Heart right ventricle (tissue), 16 donors: ENCODE data around the gene TMPRSS11B. TPM values are rescaled to one million over a fixed set of nuclear protein-coding genes. Genes with fewer than 3 reads are reported as not detected.

Experiments
- ATAC-seq, 8 donors: fragments of 200-7000 bp; cut with Tn5 transposase; one replicate each; pipeline ENCODE4 v1.9.1; 2020; ENCODE audit warnings: mild to moderate bottlenecking in 8 of 8, moderate library complexity in 8 of 8, moderate number of reproducible peaks in 1 of 8
- DNase-seq, 2 donors: peaks; one replicate each; pipeline ENCODE4 v3.0.0-alpha.2; 2020
- H3K27ac ChIP-seq, 10 donors: fragments of 200-600 bp; sonication (generic) in 2 of 10; one replicate each; pipeline versions ENCODE4 v1.5.0 to v1.8.0; 2020 to 2022; ENCODE audit warnings: mild to moderate bottlenecking in 3 of 10
- H3K27me3 ChIP-seq, 7 donors: fragments of 200-600 bp; one replicate each; pipeline ENCODE4 v1.8.0; 2021 to 2022; ENCODE audit warnings: mild to moderate bottlenecking in 2 of 7
- H3K36me3 ChIP-seq, 9 donors: fragments of 200-600 bp; sonication (generic) in 1 of 9; one replicate each; pipeline versions ENCODE4 v1.5.0 to v1.8.0; 2020 to 2022; ENCODE audit warnings: mild to moderate bottlenecking in 2 of 9
- H3K4me1 ChIP-seq, 9 donors: fragments of 200-600 bp; sonication (generic) in 1 of 9; one replicate each; pipeline versions ENCODE4 v1.5.0 to v1.8.0; 2020 to 2022; ENCODE audit warnings: mild to moderate bottlenecking in 4 of 9
- H3K4me3 ChIP-seq, 10 donors: fragments of 200-600 bp; sonication (generic) in 2 of 10; one replicate each; pipeline versions ENCODE4 v1.5.0 to v1.8.0; 2020 to 2022; ENCODE audit warnings: mild to moderate bottlenecking in 7 of 10, moderate library complexity in 2 of 10
- H3K9me3 ChIP-seq, 11 donors: fragments of 200-600 bp in 10 of 11; sonication (generic) in 2 of 11; one replicate each; pipeline versions ENCODE4 v1.5.0 to v1.8.0; 2013 to 2022; ENCODE audit warnings: mild to moderate bottlenecking in 2 of 11, control low read depth in 1 of 11, moderate library complexity in 1 of 11
- CTCF ChIP-seq, 9 donors: fragments of 200-600 bp; sonication (generic) in 2 of 9; IDR thresholded peaks; one replicate each; pipeline versions ENCODE4 v1.5.0 to v1.8.0; 2021 to 2022; ENCODE audit warnings: antibody characterized with exemption in 9 of 9, mild to moderate bottlenecking in 5 of 9, moderate library complexity in 1 of 9
- WGBS, 2 donors: extraction: QIAGEN DNeasy Blood & Tissue Kit; methylation state at CpG; one replicate each; pipeline ENCODE4 v1.1.7; 2013; ENCODE audit warnings: inconsistent platforms in 1 of 2; 5-methylcytosine and 5-hydroxymethylcytosine counted together
- intact Hi-C, 10 donors: fragments of 100-400 bp; cut with DNase I; formaldehyde crosslinking; loops; one replicate each; pipeline versions ENCODE4 v1.11.1 to v1.14.2; 2022
- polyA plus RNA-seq, 2 donors: library from polyadenylated mRNA; stranded (reverse); fragments of 200-250 nt; gene quantifications; one replicate each; pipeline ENCODE4 v1.2.3, GENCODE V29; 2013
- total RNA-seq, 10 donors: library from RNA; stranded (reverse); fragmentation: NEBNext Ultra II Directional in 3 of 10; extraction: Animal tissue kit (Norgen Biotek cat#: 25700) in 3 of 10; gene quantifications; one replicate each; pipeline versions ENCODE4 v1.2.1 to v1.2.4, GENCODE V29; 2021 to 2023
- donor health status: Arrhythmogenic right ventricular cardiomyopathy.
- donor health status: ischemic (EF 13 %, LVEDD 7.1; RV severe dilation, severe dysfunction).
- donor health status: healthy with polysubstance abuse.
- donor health status: DM: no; HTN: yes; CAD: no.
- donor health status: DM: no; HTN: no; CAD: no.
- donor health status: ischemic (EF 25% LVEDD 6.9; RV normal size, moderate dysfunction).
- donor health status: ischemic (EF 25% LVEDD 5.7; RV mildly dilated, moderate dysfunction).
- donor health status: healthy.
- donor health status: DM: yes; HTN: yes; CAD: no.
- donor health status: Ischemic cardiomyopathy.
- donor health status: ischemic (EF 35%, LVEDD 5.7; RV mildly dilated, moderate dysfunction).
- donor health status: nonischemic (EF 11% LVEDD 7.7; RV severe dilation, severe dysfunction).
- donor health status: DM: yes; HTN: yes; CAD: no.
- donor health status: PGD.
- donor health status: ischemic (EF 29% LVEDD 5.4; RV normal size, mild dysfunction).
- donor health status: nonischemic (EF 23%, LVEDD 6.1; RV moderate dilation, normal function).

TMPRSS11B gene
- total and polyA plus RNA-seq, 12 donors, result 0.13 TPM; not detected in 11

GRCh38 chr4:68250151-68250930 lies 4.8 kb upstream of the TMPRSS11B start:
- ATAC-seq (no peak), DNase-seq (no peak)
- Histone ChIP-seq H3K4me1 (no peaks in the 10 kb centered on the region), H3K36me3 (no peaks in the 10 kb centered on the region), H3K27ac (no peak overlapping the region), H3K27me3 (no peaks in the 10 kb centered on the region), H3K4me3 (no peak overlapping the region), H3K9me3 (peaks cover 0 to 2% (median 0%) of the 10 kb centered on the region in 11 donors)
- WGBS, 2 donors, result 74 to 79% methylated on average over 4 of the region's 4 CpGs
- TF ChIP-seq CTCF (IDR thresholded peaks at IDR 0.05), result no peak
- intact Hi-C loops, result no loop called here

GRCh38 chr4:68249434-68249833 lies 3.9 kb upstream of the TMPRSS11B start:
- H3K36me3 ChIP-seq, result no peaks in the 10 kb centered on the region
- no peak for ATAC-seq
- no peak overlapping the region for H3K27ac ChIP-seq
- H3K4me3 ChIP-seq, result no peak overlapping the region
- DNase-seq, result no peak
- H3K9me3 ChIP-seq, result peaks cover 0 to 2% (median 0%) of the 10 kb centered on the region in 11 donors
- H3K4me1 ChIP-seq, result no peaks in the 10 kb centered on the region
- no peaks in the 10 kb centered on the region for H3K27me3 ChIP-seq
- no peak for TF ChIP-seq CTCF (IDR thresholded peaks at IDR 0.05)
- intact Hi-C loops, result no loop called here

- TF ChIP-seq CTCF (IDR thresholded peaks at IDR 0.05), result no peak
- H3K4me1 ChIP-seq, result no peaks in the 10 kb centered on the region
- intact Hi-C loops, result no loop called here
- no peaks in the 10 kb centered on the region for H3K36me3 ChIP-seq
- no peaks in the 10 kb centered on the region for H3K27me3 ChIP-seq
- ATAC-seq (no peak), DNase-seq (no peak)
- H3K9me3 ChIP-seq, result no peaks in the 10 kb centered on the region
- H3K4me3 ChIP-seq, result no peak overlapping the region
- H3K27ac ChIP-seq, result no peak overlapping the region
Observed at GRCh38 chr4:68240620-68241019, 4.9 kb downstream of the TMPRSS11B start.

- WGBS, 2 donors, result 40 to 46% methylated on average over 1 of the region's 1 CpG
- Histone ChIP-seq H3K27me3 (no peaks in the 10 kb centered on the region), H3K4me1 (no peaks in the 10 kb centered on the region), H3K9me3 (no peaks in the 10 kb centered on the region), H3K4me3 (no peak overlapping the region), H3K27ac (no peak overlapping the region), H3K36me3 (no peaks in the 10 kb centered on the region)
- DNase-seq (no peak), ATAC-seq (no peak)
- intact Hi-C loops, result no loop called here
- no peak for TF ChIP-seq CTCF (IDR thresholded peaks at IDR 0.05)
Observed at GRCh38 chr4:68228568-68228967, 16.9 kb downstream of the TMPRSS11B start.
